HG02571 (cell line): ENCODE results near the gene MACROD2.

Experiments
- ATAC-seq: cut with Tn5 transposase; IDR thresholded peaks from one replicate; pipeline ENCODE4 v1.9.1; 2021; ENCODE audit warnings: mild to moderate bottlenecking, moderate library complexity; ENCODE audit not compliant: unreplicated experiment

MACROD2 gene

DNA sequence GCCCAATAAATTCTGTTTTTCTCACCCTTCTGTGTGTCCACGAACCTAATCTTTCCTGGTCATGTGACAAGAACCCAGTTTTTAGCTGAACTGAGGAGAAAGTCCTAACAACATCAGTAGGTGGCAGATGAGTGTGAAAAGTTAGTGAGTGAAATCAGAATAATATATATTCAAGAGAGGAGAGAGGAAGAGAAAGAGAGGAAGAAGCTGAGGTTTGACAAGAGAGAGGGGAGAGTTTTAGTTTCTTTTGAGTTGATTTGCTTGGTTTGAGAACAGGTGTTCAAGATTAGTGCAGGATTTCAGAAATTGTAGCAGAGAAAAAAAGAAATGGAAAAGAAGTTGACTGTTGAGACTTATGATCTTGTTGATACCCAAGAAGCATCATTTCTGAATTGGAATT is 1272.6 kb downstream of the MACROD2 start:
- ATAC-seq, result no peak

DNA sequence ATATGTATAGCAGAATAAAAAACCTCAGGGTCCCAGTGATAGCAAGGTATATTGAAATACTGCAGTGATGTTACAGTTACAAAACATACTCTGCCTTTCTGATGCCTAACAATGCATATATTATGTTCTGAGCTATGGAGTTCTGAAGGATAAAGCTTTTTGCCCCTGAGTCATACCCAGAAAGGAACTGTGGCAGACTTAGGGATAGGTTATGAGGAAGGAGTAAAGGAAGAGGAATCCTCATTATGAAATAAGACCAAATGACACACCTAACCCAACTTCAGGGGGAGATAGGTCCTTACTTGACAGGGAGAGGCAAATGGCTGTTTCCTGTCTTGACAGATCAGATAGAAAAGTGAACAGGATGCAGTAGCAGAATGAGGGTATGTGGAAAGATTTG is 1282.7 kb downstream of the MACROD2 start:
- ATAC-seq, result no peak

DNA sequence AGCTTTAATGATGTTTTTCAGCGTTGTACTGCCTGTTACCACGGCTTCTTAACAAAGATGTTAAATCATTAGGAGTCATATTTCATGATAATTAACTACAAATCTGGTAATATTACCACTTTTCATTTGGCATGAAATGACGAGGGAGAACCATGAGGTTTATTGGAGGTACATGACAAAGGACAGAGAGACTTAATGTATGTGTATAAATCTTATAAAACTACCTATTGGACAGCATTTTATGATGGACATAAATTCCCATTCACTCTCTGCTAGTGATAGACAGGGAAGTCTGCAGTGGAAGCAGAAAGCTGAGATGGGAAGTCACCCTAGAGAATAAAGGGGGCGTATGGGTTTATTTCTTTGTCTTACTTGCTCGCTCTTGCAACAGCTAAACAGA is 1292.0 kb downstream of the MACROD2 start:
- ATAC-seq, result no peak

DNA sequence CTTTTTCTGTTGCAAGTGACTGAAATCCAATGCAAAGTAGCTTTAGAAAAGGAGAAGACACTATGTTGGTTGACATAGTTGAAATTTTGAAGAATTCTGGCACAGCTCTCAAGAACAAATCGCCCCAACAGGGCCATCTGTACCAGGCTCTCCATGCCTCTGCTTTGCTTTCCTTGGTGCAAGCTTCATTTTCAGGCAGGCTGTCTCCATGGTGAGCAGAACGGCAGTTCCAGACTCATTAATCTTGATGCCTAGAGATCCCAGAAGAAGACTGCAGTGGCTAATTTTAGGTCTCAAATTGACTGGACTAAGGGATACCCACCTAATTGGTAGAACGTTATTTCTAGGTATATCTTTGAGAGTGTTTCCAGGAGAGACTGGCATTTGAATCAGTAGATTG is 1292.8 kb downstream of the MACROD2 start:
- ATAC-seq, result no peak

DNA sequence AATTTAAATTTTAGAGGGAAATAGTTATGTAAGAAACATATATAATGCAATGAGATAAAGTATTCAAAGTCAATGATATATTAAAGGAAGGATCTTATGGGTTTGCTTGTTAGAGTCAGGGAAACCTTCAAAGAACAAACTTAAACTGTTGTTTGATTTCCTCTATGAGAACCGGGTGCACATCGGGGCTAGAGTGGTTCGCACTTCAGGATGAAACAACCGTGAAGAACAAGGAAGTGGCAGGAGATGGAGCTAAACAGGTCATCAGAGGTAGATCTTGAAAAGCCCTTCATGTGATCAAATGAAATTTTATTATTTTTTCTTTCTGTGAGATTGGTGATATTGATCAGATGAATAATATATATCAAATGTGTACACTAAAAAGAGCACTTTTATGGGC is 1294.0 kb downstream of the MACROD2 start:
- no peak for ATAC-seq

DNA sequence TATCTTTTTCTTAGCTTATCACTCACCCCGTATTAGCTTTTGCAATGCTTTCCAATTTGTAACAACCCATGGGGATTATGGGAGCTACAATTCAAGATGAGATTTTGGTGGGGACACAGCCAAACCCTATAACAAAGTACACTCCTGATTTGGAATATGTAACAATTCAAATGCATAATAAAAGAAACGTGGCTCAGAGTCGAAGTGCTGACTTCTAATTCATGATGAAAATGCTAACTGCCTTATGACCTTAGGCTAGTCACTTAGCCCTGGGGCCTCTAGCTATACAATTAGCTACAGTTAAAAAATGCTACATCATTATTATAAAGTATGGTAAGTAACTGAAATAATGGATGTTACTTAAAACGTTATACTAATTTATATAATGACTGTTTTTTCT is 1297.1 kb downstream of the MACROD2 start:
- ATAC-seq, result no peak

DNA sequence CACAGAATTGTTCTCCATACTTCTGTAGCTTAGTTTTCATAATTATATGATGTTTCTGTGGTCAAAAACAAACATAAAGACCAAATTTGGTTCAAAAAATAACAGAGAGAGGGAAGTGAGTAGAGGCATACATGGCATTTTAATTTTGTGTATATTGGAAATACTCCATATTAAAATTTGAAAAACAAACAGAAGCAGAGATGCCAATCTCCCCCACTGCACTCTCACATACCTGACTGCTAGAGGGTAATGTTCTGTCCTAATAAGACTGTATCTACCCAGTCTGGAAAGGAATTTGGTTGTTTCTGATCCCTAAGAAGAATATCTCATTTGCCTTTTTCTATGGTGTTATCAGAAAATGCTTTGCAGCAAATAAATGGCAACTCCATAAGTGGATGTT is 1301.1 kb downstream of the MACROD2 start:
- no peak for ATAC-seq

DNA sequence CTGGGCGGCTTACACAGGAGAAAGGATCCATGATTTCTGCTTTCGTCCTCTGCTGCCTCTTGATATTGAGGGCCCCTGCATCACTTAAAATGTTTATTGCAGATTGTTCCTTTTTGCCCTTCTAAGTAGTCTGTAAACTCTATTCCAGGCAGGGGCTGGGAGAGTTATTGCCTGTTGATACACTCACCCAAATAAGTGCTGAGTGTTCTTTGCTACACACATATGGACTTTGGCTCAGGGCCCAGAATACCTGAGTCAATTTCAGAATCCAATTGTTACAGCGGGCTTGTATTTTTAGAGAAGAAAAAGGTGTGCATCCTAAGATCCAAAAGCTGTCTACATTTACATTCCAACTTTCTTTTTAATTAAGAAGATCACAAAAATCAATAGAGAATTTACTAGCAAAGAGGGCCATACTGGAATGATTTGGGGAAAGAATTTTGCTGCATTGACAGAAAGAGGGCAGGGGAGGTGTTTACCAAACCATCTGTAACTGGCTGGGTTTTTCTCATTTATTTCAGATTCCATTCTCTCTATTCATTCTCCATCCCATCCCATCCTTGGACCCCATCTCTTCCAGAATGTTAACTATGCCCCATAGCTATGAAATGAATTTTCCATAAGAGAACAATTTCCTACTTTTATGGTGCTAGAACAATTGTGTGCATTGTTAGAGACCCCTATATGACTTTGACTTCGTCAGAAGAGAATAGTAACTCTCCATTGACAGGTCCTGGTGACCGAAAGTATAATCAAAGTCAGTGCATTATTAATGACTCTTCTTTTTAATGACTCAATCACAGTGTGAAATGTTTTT is 1302.0 kb downstream of the MACROD2 start:
- no peak for ATAC-seq

DNA sequence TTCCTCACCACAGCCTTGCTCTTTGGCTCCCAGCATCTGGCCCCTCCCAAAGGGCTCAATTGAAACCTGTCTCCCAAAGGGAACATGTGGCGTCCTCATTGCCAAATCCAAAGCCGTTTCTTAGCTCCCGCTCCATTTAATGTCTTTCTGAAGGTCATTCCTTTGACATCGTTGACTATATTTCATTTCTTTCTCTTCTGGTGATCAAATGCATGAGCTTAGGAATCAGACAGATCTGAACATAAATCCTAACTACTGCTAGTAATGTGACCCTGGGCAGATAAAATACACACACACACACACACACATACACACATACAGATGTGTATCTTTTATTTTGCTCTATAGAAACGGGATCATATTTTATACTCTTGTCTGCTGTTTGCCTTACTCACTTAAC is 1306.8 kb downstream of the MACROD2 start:
- no peak for ATAC-seq

DNA sequence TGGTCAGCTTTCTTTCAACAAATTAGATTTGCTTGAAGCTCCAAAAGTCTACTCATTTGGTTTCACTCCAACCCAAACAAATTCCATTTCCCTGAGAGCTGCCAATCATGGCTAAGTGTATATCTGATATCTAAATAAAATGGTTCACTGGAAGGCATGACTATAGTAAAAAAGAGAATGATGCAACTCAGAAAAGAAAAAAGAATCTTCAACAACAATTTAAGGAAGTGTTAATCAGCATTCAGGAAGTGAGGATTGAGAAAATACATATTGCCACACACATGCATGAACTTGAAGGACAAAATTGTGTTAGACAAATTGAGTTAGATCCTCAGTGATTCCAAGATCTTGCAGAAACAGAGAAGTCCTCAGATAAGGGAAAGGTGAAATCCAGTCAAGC is 1315.0 kb downstream of the MACROD2 start:
- no peak for ATAC-seq

DNA sequence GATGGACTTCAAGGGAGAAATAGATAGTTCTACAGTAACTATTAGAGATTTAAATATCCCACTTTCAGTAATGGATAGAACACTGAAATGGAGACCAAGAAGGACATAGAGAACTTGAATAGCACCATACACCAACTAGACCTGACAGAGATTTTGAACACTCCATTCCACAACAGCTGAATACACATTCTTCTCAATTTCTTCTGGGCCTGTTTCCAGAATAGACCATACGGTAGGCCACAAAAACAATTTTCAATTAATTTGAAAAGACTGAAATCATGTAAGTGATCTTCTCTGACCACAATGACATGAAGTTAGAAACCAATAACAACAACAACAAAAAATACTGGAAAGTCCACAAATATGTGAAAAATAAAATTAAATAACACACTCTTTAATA is 1321.2 kb downstream of the MACROD2 start:
- ATAC-seq, result no peak

DNA sequence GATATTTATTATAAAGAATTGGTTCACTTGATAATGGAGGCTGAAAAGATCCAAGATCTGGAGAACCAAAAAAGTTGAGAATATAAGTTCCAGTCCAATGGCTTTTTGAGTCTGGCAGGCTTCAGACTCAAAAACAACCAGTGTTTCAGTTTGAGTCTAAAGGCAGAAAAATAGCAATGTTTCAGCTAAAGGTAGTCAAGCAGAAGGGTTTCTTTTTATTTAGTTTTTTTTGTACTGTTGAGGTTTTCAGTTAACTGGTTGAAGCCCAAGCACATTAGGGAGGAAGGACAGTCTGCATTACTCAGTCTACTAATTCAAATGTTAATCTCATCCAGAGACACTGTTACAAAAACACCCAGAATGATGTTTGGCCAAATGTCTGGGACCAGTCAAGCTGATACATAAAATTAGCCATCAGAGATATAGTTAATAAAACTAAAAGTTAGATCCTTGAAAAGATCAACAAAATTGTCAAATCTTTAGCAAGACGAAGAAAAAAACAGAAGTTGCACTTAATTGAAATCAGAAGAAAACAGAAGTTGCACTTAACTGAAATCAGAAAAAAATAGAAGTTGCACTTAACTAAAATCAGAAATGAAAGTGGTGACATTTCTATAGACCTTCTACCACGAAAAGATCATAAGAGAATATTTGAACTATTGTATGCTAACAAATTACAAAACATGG is 1322.4 kb downstream of the MACROD2 start:
- ATAC-seq, result peak; percentile 62

DNA sequence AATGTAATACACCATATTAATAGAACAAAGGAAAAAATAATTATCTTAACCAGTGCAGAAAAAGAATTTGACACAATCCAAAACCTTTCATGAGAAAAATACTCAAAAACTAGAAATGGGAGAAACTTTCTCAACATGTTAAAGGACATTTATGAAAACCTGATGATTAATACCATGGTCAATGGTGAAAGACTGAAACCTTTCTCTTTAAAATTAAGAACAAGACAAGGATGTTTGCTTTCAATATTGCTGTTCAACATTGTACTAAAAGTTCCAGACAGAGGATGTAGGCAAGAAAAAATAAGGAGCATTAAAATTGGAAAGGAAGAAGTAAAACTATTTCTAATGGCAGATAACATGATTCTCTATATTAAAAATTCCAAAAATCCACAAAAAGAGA is 1323.4 kb downstream of the MACROD2 start:
- peak; percentile 42 for ATAC-seq

DNA sequence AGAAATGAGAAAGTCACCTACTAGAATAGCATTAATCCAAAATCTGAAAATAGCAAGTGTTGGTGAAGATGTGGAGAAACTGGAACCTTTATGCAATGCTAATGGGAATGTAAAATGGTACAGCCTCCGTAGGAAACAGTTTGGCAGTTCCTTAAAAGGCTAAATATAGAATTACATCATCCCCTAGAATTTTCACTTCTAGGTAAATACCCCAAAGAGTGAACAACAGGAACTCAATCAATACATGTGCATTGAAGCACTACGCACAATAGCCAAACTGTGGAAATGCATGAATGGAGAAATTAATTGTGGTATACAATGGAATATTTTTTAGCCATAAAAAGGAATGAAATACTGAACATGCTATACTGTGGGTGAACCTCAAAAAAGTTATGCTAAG is 1324.1 kb downstream of the MACROD2 start:
- no peak for ATAC-seq

DNA sequence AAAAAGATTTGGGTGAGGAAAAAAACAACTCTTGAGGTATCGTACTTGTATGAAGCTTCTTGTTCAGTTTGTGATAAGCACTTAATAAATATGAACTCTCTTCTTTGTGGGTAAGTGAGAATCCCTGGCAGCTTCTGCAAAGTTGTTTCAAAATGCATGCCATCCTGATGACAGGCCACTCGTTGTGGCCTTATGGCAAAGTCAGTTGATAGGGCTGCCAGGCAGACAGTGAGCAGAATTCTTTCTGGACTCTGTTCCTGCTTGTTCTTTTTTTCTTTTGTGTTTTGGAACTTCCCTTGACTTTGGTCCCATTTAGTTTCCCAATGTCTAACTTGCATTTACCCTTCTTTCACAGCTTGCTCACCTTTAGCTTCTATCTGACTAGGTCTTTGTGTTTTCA is 1325.6 kb downstream of the MACROD2 start:
- ATAC-seq, result no peak

DNA sequence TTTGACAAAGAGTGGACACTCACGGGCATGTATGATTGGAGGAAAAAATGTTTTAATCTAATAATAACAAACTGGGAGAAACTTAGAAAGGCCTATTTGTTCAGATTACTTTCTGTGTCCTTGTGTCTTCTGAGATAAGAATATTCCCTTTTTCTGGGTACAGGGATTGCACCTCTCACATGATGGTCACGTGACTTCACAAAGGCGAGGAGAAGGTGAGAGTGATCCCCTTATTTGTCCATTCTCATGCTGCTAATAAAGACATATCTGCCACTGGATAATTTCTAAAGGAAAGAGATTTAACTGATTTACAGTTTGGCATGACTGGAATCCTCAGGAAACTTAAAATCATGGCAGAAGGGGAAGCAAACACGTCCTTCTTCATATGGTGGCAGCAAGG is 1331.8 kb downstream of the MACROD2 start:
- no peak for ATAC-seq

DNA sequence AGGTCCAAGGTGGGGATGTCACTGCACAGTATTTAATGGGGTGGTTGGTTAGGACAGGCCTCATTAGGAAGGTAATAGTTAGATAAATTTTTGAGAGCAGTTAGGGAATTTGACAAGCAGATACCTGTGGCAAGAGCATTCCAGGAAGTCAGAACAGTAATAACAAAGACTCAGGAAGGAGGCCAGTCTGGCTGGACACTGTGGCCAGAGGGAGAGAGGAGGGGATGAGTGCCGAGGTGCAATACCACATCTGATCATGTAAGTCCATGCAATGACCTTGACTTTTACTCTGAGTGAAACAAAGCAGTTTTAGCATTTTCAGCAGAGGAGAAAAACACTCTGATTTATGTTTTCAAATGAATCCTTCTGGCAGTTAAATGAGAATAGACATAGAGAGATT is 1332.8 kb downstream of the MACROD2 start:
- ATAC-seq, result no peak

DNA sequence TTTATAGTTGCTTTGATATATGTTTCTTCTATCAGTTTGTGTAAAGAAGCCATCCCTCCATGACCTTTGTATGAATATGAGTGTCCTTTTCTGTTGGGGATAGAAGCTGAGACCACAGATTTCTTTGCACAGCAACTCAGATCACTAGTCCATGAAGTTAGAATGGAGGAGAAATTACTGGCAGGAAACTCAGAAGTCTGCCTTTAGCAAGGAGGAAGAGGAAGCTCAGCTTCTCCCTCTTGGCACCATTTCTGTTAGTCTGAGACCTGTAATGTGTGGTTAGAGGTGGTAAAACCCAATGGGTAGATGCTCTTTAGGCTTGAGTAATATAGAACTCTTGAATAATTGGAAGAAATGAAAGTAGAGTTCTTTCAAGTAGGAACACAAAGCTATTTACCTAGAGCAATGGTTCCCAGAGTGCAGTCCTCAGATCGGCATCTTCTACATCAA is 1337.4 kb downstream of the MACROD2 start:
- ATAC-seq, result peak; percentile 60

DNA sequence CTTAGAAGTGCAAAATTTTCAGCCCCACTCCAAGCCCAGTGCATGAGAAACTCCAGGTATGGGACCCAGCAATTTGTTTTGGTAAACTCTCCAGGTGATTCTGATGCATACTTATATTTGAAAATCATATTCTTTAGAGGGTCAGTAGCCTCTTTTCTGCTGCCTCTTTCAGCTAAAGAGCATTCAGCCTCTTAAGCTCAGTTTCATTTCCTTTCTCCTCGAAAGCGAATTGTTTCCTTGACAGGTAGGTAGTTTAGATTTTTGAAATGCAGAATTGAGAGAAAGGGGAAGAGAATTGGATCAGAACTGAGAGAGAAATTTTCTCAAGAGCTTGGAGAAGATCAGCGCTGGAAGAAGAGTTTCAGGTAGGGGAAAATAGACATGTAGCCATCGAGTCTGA is 1337.9 kb downstream of the MACROD2 start:
- peak; percentile 24 for ATAC-seq

DNA sequence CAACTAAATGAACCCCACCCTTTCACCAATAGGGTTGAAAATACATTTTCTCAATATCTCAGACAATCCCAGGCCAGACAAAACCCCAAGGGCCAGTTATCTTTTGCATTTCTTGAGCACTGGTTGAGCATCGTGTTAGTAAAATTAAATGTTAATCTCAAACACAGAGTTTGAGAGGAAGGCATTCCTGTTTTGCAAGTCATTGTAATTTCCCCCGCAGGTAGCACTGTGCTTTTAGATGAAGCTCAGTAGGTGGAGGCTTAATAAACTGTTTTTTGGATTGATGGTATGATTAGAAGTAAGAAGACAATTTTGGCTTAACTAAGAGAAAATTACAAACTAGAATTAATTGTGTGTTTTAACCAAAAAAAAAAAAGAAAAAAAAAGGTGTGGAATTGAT is 1340.7 kb downstream of the MACROD2 start:
- ATAC-seq, result no peak

DNA sequence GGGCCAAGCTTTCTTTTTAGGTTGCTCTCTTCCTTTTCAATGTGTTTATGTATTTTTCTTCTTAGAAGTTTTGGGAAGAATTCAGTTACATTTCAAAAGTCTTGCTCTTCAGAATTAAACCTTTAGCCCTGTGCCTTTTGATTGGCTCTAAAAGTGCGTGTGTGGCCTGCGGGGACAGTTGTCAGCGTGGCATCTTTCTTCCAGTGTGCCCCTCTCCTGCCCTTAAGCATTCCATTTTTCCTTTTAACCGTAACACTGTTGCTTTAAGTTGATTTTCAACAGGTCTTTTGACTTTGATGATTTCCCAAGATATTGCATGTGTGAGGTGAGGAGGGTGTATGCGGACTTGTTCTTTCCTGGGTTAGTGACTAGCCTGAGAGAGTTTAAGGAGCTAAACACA is 1341.2 kb downstream of the MACROD2 start:
- no peak for ATAC-seq

DNA sequence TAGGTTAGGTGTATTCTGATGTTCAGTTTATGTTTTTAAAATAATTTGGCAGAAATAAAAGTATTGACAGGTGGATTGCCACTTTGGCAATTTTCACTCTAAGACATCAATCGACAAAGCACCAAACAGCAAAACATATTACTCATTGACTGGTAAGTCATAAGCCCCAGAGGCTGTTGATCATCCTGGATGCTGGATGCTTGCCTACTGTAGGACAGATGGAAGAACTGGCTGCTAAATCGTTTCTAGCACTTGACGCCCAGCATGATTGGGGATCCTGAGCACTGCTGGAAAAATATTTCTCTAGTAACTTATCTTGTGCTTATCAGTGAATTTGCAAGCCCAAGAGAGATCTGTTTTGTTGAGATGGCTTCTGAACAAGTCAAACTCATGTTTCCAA is 1343.9 kb downstream of the MACROD2 start:
- no peak for ATAC-seq
